NCI-H526 treated with DMSO at 0.1 percent for 48 hours (cell line): ENCODE data around the gene CNTFR.
A peak's percentile ranks its signal among the peaks of the same experiment; 100 is the strongest.

ENCODE experiments used
- DNase-seq: peaks from one replicate; lab custom pipeline; 2025; lab: John Stamatoyannopoulos, UW

CNTFR gene

DNA sequence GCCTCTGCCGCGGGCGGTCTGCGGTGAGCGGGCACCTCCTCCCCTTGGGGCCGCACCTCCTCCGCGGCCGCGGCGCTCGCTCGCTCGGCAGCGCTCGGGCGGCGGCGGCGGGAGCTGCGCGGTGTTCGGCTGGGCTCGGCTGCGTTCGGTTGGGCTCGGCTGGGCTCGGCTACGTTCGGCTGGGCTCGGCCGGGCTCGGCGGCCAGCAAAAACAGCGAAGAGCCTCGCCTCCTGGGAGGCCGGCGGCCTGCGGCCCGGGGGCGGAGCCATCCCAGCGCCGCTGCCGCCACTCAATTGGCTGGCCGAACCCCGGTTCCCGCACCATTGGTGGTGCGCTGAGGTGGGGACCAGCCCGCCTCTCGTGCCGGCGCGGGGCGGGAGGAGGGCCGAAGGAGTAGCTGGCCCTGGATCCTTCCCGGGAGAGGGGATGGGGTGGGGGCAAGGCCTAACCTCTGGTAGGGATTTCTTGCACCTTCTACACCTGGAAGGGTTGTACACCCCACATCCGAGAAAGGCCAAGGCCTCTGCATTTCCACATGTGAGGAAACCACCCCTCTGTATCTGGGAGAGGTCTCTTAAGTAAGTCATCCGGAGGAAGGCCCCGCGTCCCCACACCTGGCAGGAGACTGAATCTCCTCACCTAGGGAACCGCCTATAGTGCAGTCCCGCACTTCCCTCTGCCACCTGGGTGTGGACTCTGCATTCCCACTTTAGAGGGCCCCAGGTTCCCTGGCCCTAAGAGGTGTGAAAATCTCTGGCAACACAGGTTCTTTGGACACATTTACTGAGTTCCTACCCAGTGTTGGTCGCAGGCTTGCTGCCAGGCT, 66.3 kb downstream of the CNTFR start, which contains the start of gene ENHO:
TSS of gene ENHO (minus strand) at position 20 of the 827 bp plus-strand sequence. CDS start 1,295 bp downstream, outside the sequence.
- peak; percentile 89 for DNase-seq

DNA sequence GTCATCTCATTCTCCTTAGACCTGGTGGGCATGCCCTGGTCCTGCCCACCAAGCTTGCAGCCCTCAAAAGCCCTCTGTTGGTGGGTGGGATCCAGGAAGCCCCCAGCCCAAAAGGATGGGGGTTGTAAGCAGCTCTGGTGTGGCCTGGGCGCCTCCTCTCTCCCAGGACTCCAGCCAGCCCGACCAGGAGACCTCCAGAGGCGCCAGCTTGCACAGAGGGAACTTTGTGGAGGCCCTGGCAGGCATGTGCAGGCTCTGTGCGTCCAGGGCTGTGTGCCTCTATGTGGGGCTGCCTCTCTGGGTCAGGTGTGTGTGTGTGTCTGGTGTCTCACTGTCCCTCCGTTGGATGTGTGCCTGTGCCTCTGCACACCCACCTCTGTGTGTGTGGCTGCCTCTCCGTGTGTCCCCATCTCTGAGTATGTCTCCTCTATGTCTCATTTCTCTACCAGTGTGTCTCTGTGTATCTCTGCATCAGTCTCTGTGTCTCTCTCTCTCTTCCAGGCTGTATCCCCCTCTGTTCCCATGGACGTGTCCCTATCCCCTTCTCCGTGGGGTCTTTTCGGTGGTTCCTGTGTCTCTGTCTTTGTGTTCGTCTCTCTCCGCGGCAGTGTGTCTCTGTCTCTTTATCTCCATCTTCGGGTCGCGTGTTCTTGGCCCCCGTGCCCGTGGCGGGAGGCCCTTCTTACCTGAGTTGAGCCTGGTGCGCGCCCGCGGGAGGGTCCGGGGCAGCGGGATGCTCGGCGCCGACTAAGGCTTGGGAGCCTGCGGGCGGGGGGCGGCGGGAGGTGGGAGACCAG, 67.2 kb downstream of the CNTFR start:
- DNase-seq = no peak

DNA sequence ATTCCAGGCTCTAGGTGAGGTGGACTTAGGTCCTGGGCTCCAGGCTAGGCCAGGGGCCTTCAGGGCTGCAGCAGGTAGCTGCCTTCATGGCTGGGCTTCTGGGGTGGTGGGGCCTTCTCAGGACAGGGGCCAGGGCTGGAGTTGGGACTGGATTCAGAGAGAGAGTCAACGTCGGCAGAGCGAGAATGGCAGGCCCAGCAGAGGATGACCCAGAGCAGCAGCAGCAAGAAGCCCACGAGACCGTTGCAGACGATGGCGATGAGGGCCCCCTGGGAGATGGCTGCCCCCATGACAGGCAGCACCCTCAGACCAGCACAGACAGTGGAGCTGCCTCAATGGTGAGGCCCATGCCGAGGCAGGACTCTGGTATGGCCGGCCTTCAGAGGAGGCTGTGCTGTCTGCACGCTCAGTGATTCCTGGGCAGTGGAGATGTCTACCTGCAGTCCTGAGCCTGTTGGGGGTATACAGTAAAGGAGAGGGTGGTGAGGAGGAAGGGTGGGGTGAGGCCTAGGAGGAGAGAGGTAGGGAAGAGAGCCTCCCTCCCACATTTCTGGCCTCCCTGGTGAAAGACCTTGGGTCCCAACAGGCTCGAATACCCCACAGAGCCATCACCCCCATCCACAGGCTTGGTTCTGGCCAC, 68.0 kb downstream of the CNTFR start:
- no peak for DNase-seq

DNA sequence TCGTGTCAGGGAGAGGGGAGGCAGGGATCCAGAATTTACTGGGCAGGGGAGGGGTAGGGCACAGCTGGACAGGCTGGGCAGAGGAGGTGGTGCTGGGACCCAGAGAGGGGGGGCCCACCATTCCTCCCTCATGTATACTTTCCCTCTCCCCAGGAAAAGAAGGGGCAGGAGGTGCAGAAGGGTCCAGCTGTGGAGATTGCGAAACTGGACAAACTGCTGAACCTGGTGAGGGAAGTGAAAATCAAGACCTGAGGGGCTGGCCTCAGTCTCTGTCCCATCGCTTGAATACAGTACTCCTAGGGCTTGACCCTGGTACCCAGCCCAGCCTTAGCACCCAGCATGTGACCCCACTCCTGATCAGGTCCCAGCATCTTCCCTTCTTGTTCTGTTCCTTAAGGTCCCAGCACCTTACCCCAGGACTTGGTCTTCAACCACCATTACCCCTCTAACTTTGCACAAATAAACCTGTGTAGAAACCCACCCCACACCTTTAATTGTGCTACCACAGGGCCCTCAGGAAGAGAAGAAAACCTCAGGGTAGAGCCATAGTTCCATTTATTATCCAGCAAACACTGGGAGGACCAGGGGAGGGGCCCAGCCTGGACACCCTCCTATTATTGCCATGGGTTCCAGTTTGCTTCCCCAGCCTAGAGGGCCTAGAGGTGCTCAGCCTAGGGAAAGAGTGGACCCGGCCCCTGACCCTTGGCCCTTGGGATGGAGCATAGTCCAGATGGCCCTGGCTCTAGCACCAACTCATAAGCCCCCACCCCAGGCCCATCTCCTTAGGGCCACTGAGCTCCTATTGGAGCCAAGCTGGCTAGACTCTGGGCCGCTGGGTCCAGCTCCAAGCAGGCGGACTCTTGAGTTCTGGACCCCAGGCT, 68.8 kb downstream of the CNTFR start:
- no peak for DNase-seq

DNA sequence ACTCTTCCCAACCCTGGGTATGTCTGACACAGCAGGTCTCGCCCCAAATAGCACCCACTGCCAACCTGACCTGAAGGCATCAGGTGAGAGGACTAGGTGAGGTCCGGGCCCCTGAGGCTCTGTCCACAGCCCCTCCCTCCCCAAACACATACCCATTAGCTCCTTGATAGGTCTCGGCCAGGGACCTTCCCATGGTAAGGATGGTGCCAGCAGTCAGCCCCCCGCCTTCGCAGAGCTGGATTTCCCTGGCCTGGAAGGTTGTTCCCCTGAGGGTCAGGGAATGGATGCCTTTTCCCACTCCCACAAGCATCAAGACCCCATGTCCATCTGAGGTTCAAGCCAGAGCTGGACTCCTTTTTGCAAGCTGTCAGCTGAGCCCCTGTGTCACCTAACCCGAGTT, 69.4 kb downstream of the CNTFR start:
- no peak for DNase-seq

DNA sequence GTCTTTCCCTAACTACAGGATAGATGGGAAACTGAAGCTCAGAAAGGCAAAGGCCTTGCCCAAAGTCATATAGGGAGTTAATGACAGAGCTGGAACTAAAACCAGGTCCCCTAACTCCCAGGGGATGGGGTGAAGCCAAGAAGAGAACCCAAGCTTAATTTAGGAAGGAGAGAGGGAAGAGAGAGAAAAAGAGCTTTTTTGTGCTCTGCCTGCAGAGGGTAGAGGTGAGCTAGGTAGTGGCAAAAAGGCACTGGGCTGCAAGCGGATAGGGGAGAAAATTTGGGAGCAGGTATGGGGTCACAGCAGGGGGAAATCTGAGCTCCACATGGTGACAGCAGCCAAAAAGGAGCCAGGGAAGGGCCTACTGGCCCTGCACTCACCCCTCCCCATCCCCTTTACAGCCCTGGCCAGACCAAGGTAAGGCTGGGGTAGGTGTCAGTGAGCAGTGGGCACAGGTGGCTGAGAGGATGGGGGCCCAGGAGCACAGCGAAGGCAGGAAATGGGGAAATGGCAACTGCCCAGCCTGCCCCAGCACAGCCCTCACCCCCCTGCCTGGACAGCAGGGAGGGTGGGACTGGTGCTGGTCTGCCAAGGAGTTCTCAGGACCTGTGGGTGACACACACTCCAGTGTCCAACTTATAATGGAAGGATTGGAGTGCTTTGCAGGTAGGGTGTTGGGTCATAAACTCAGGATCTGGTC, 70.1 kb downstream of the CNTFR start:
- DNase-seq = no peak

DNA sequence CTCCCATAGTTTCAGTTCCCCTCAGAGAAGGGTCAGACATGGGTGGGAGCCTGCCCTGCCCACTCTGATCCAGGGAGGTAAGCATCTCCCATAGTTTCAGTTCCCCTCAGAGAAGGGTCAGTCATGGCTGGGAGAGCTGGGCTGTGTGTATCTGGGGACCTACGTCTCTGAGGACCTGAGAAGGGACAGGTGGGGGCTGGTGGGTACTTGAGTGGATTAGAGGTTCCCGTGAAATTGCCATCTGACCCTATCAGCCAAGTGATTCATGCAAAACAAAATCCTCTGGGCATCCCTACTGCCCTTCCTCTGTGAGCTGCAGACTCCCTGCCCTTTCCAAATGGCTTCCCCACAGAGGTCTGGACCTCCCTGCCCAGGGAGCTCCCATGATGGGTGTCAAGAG, 70.6 kb downstream of the CNTFR start:
- DNase-seq = no peak

DNA sequence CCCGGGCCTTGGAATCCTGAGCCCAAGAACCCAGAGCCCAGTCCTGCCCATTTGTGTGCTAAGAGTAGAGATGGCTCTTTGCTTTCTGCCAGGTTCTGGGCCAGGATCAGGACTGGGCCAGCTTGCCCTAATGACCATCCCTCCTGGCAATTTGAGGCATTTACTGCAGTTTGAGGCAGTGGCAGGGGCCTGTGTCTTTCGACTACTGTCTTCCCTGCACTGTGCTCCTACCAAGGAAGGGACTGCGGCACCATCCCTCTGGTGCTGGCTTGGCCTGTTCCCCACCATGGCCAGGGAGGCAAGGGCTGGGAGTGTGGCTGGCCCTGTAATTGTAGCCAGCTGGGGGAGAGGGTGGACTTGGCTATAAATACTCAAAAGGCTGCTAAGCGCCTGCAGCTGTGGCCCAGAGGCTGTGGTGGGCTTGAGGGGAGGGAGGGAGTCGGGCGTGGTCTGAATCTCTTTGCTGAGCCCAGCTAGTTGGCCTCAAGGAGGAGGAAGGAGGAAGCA, 71.4 kb downstream of the CNTFR start:
- DNase-seq = no peak

DNA sequence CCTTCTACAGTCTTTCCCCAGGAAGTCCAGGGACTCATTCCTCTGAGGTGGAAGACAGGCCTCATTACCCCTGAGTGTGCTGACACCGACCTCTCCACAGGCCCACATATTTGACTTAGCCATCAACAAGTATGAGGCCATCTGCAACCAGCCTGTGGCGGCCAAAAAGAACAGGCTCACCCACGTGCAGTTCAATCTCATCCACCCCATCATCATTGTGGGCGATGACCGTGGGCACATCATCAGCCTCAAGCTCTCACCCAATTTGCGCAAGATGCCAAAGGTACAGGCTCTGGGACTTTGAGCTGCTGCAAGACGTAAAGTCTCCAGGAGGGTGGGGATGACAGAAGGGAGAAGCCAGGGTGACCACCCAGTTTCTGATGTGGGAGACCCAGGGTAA, 72.3 kb downstream of the CNTFR start:
- no peak for DNase-seq

DNA sequence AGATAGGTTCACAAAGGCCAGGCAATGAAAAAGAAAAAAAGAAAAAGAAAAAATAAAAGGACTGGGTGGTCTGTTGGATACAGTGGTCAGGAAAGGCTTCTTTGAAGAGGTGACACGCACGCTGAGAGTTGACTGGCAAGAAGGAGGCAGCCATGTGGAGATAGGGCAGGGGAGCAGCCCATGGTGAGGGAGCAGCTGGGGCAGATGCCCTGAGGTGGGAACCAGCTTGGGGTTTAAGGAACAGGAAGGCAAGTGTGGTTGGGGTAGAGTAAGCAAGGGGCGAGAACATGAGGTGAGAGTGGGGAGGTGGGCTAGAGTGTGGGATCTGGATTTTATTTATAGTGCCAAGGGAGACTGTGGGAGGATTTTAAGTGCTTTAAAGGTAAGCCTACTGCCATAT, 73.6 kb downstream of the CNTFR start:
- DNase-seq = no peak

DNA sequence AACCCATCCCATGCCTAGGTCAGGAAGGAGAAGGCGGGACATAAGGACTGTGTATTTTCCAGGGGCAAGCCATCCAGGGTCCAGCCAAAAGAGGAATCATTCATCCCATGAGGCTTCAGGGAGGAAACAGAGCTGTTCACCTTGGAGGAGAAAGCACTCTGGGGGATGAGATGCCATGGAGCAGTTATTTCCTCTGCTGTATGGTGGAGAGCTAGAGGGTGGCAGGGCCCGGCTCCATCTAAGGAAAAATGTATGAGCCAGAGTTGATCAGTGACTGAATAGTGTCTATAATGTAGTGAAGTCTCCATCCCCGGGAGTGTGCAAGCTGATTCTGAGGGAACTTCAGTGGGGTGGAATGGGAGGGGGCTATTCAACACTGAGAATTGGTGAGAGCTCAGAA, 74.7 kb downstream of the CNTFR start:
- no peak for DNase-seq

DNA sequence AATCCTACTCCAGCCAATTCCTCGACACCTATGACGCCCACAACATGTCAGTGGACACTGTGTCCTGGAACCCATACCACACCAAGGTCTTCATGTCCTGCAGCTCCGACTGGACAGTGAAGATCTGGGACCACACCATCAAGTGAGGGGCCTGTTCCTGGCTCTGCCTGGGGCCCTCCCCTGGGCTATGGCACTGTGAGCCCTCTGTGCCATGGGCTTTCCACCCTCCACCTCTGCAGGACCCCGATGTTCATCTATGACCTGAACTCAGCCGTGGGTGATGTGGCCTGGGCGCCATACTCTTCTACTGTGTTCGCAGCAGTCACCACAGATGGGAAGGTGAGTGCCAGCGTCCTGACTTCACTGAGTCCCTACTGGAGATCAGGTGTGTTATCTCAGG, 75.1 kb downstream of the CNTFR start:
- no peak for DNase-seq

DNA sequence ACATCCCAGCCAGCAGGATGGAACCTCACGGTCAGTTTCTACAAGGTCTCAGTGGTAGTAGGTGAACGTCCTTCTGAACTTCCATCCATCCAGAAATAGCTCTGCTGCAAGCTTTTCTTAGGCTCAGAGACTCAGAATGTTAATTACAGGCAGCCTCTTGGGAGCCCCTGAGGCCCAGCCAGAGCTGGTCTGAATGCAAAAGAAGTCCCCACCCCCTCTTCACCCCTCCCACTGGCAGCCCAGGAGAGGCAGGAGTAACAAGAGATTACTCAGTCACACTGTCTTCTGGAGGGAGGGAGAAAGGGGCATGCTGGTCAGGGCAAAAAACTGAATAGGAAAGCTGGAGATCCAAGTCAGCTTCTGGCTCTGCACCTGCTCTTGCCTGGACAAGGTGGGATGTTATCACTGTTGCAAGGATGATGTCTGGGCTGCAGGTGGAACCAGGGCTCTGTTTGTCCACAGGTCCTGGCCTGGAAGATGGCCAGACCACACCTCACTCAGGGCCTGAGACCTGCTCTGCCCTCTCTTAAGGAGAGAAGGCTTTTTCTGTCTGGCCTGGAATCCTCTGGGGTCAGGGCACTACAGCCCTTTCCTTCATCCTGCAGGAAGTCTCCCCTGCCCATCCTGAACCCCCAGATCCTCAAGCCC, 75.8 kb downstream of the CNTFR start:
- peak; percentile 72 for DNase-seq

DNA sequence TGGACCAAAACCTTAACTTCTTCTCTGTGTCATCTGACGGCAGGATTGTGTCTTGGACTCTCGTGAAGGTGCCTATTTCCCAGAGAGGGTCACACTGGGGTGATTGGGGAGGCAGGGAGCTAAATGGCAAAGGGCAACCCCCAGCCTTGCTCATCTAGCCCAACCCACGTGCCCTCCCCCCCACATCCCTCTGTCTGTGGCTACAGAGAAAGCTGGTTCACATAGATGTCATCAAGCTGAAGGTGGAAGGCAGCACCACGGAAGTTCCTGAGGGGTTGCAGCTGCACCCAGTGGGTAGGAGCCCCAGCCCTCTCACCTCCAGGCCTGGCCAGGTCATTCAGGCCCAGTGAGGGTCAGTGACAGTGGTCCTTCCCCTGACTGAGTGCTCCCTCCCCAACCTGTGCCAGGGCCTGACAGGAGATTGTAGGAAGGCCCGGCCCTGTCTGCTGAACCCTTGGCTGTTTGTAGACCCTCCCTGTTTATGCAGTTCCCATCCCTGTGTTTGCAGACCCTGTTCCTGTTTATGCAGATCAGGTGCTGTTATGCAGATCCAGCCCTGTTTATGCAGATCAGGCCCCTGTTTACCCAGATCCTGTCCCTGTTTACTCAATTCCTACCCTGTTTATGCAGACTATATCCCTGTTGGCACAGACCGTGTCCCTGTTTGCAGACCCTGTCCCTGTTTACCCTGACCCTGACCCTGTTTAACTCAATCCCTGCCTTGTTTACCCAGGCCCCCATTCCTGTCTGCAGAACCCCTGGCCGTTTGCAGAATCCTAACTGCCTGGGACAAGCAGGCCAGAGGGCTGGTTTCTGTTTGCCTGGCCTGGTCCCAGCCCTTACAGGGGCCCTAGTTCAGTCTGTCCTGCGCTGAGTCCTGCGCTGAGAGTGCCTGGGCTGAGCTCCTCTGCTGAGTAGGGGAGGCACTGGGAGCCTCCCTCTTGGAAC, 77.1 kb downstream of the CNTFR start:
- peak; percentile 77 for DNase-seq

DNA sequence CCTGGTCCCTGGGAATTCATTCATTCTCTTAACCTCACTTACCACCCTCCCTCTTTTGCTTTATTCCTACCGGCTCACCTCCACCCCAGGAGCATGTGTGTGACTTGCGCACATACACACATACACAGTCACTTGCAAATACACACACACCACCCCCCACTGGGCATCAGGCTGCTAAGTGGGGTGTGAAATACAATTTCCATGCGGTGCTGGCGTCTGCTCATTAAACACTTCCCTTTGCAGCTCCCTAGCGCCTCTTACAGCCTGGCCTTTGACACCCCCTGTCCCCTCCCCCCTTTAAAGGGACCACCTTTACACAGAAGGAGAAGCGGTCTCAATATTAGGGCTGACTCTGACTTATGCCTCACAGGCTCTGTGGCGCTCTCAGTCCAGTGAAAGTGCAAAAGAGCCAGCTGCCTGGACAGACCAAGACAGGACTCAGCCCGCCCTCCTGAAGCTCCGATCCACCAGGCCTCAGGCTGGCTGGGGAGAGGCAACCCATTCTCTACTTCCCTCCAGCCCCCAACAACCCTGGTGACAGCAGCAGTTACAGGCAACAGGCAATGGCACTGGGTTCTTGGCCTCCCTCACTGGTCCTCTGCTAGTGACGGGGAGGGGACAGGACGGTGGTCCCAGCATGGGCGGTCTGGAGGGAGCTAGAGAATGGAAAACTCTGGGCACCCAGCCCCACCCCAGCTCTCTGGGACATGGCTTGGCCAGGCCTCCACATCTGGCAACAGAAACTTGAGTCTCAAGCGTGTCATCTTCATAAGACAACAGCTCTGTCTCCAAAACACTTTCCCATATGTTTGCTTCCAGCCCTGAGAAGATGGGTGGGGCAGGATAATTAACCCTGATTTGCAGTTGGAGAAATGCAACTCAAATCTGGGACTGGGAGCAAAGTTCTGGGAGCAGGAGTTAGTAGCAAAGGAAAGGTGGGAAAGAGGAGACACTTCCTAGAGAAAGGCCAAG, 78.7 kb downstream of the CNTFR start:
- DNase-seq = peak; percentile 36

DNA sequence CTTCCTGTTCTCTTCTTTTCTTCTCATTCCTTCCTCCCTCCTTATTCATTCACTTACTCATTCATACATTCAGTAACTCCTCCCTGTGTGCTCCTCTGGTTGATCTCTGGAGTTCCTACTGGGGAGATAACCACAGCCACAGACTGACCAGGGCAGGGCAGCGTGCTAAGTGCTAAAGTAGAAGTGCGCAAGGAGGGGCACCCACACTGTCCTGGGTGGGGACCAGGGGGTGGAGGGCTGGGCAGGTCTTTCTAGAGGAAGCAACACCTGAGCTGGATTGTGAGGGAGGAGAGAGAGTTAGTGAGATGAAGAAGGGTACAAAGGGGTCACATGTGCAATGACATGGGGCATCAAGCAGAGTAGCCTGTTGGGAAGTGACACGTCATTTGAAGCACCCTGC, 80.6 kb downstream of the CNTFR start:
- no peak for DNase-seq

DNA sequence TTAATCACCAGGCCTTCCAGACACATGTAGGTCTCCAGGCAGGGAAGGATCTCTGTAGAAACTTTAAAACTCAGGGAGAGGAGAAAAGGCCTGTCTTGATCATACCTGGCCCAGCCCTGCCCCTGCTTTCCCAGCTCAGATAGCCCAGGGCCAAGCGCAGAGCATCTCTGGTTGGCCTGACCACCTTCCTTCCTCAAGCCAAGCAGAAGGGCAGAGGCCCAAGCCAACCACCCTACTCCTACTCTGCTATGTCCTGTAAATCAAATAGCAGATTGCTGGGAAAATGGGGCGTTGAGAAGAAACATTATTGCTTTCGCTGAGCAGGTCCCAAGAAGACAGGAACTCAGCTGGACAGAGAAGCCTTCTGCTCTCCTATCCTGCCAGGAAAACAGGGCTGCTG, 81.1 kb downstream of the CNTFR start:
- no peak for DNase-seq

DNA sequence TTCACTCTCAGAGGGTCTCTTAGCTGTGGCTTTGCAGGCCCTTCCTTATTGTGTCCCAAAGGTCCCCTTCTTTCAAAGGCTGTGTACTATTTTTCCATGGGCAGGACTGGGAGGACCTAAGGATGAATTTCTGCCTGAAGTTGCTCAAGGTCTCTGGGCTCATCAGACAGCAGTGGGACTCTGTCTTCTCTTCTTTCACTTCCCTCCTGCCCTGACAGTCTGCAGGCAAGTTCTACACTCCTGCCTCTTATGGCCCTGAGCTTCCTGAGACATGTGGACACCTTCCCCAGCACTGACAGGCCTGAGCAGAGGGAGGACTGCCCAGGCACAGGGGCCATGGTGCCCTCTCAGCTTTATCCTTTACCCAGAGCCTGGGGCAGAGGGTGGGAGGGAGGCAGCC, 81.6 kb downstream of the CNTFR start:
- DNase-seq = no peak
